Activated T-cell treated with anti-CD3 and anti-CD28 coated beads for 48 hours (primary cell): Measurements from ENCODE around the gene LGR5.

ENCODE experiments used
- DNase-seq: peaks from one replicate; pipeline ENCODE4 v3.0.0-alpha.2; 2020; ENCODE audit warnings: low read depth

Gene LGR5

GRCh38 chr12:71440345-71440762 is 756 bp downstream of the LGR5 start:
- DNase-seq, result no peak

- no peak for DNase-seq
These were observed 1.5 kb downstream of the LGR5 start for GRCh38 chr12:71440763-71441748.

GRCh38 chr12:71441836-71442566 is 2.4 kb downstream of the LGR5 start:
- DNase-seq, result no peak

GRCh38 chr12:71442567-71442931 is 3.0 kb downstream of the LGR5 start:
- no peak for DNase-seq

GRCh38 chr12:71445071-71445470 is 5.5 kb downstream of the LGR5 start:
- no peak for DNase-seq

- no peak for DNase-seq
These were observed 8.1 kb downstream of the LGR5 start for GRCh38 chr12:71447691-71448132.

GRCh38 chr12:71448150-71448581 is 8.6 kb downstream of the LGR5 start:
- no peak for DNase-seq

DNA sequence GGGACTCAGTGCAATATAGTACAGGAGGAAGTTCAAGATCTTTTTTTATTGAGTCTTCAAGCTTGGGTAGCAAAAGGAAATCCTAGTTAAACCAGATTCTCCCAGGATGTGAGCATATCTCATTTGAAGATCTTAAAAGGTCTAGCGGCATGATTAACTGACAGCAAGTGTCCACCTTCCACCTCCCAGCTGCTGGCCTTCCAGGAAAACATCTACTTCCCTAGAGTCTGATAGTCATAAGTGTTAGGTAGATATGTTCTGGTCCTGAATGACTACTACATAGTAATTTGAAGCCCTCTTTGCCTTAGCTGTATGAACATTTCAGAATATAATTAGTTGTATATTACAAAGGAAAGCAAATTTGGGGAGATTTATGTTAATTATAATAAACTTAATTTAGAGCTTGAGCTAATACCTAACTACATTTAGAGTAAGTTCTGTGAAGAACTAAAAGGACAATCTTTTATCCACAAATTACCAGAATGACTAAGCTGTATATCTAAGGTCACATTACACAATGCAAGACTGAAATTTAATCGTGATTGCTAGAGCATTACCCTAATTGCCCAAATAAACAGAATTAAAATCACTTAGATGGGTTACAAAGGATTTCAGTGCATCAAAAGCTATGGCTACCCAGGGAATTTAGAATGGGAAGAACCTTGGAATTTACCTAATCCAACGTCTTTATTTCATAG is 9.9 kb downstream of the LGR5 start:
- DNase-seq, result no peak

DNA sequence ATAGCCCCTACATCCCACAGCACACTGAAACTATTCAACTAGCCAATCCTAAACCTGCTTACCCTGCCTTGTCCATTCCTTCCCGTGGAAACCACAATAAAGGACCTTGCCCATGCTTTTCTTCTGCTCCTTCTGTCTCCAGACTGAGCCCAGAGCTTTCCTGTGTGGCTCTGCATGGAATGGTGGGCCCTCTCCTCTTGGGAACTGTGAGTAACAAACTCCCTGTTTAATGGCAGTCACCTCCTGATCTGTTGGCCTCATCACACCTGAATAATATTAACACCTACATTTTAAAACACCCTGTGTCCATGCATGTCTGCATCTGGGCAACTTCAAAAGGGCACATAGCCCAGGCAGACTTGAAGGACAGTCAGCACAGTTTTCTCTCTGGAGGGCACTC is 12.4 kb downstream of the LGR5 start:
- DNase-seq, result no peak

- no peak for DNase-seq
These were observed 15.6 kb downstream of the LGR5 start for GRCh38 chr12:71455028-71455737.

DNA sequence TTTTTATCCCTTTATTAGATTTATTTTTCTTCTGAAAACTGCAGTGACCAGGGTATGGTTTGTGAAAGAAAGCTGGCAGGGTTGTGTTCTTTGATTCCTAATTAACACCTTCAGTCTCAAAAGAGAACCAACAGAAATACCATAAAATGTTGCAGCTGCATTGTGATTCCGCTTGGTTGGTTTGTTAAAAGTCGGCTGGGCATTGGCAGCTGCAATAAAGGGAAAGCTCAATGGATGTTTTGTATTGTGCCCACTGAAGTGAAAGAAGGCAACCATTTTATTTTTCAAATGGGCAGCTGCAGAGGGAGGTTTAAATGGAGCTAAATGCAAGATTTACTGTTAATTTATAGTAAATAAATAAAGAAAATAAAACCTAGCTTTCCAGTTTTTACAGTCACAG is 16.7 kb downstream of the LGR5 start:
- no peak for DNase-seq

DNA sequence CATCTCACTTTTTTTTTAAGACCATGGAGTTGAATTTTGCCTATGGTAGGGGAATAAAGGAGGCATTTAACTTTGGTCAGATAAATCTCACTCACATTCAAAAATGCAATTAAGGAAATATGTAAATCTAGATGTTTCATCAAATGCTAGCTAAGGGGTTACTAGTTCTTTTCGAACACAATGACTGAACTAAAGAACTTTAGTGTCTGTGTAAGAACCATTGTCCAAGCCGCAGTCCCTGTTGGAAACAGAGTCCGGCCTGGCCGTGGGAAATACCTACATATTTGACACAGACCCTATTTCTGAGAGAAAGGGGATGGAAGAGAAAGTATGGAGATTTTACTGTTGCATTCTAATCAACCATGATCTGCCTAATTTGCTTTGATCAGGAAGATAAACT is 17.4 kb downstream of the LGR5 start:
- DNase-seq, result no peak

DNA sequence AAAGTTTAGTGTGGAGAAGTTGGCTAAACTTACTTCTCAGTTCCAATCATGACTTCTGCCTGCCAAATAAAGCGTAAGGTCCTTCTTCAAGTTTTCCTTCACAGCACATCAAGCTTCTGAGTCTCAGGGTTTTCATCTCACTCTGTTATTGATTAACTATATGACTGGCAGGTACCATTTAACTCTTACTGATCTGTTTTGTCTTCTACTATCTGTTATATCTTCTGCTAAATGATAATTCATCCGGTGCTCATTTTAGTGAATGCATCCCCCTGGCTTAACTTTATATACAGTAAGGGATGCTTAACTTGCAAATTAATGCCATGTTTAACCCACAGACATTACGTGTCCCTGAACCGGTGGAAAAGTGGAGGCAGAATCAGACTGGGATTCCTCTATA is 20.7 kb downstream of the LGR5 start:
- DNase-seq, result no peak

DNA sequence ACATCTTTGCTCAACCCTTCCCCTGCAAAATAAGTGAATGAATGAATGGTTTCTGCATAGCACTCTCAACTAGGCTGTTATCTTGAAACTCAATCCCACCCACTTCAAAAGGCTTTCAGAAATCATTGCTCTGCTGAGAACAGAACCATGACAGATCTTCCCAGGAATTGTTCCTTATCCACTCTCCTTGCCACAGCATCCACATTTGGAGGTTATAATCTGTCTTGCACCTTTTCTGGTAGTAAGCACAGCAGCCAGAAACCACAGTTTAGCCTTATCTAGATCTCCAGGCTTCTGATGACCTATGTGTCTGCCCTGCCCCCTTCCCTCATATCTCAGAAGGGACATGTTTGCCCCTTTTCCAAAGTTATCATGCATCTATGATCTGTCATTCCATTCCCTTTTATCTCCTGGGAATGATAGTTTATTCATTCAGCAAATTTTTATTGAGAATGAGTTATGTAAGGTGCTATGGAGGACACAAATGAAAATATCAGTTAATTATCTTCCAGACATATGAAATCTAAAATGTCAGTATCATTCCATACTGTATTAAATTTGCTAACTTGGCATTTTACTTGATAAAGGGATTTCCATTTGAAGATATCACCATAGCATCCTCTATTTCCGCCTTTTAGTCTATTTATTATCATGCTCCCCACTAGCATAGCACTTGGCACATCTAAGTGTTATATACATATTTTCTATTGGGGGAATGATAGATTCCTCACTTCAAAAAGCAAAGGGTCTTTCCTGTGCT is 21.4 kb downstream of the LGR5 start:
- no peak for DNase-seq

GRCh38 chr12:71461787-71462328 is 22.3 kb downstream of the LGR5 start:
- DNase-seq, result no peak

GRCh38 chr12:71465796-71466195 is 26.2 kb downstream of the LGR5 start:
- DNase-seq, result no peak

- DNase-seq, result no peak
These were observed 29.7 kb downstream of the LGR5 start for GRCh38 chr12:71469258-71469750.

DNA sequence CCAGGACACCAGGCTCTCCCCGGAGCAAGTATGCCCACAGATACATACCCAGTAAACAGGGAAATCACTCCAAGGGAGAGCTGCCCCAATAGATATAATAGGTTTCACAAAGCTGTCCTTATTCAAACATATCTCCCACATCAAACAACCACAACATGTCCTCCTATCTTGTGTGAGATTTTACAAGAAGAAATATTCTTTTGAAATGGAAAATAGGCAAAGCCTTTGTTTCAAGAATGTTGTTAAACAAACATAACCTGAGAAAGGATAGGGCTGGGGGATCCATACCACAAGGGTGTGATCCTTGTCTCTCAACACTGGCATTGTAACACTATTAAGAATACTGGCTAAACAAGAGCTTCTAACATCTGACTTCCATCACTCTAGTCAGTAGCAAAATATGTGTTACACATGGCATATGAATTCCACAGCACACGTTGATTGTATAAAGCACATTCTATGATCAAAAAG is 32.9 kb downstream of the LGR5 start:
- DNase-seq, result no peak

- no peak for DNase-seq
These were observed 35.2 kb downstream of the LGR5 start for GRCh38 chr12:71474791-71475190.

GRCh38 chr12:71475280-71475679 is 35.7 kb downstream of the LGR5 start:
- DNase-seq, result no peak
